ENCODE measurements around the gene TBC1D9.
"Not testable (repeated sequence)": the region's sequence is repeated elsewhere in the genome, so short reads cannot be mapped to it uniquely, and the experiment has no call there.

TBC1D9 gene

GRCh38 chr4:140756319-140757231 lies at the start of gene TBC1D9:
Gene TBC1D9, minus strand, starts transcription at chr4:140756385. Its CDS starts 340 bp downstream, at chr4:140756045.
- no peak for DNase-seq (ENCODE audit: low spot score)

- no peak for DNase-seq (ENCODE audit: low spot score)
Observed at GRCh38 chr4:140805293-140805692, 49.1 kb upstream of the TBC1D9 start.

- no peak for DNase-seq (ENCODE audit: low spot score)
Observed at GRCh38 chr4:140802591-140802990, 46.4 kb upstream of the TBC1D9 start.

GRCh38 chr4:140800666-140801065 lies 44.5 kb upstream of the TBC1D9 start:
- no peak for DNase-seq (ENCODE audit: low spot score)

- no peak for DNase-seq (ENCODE audit: low spot score)
Observed at GRCh38 chr4:140799686-140800225, 43.6 kb upstream of the TBC1D9 start.

- DNase-seq (ENCODE audit: low spot score) = no peak
Observed at GRCh38 chr4:140793291-140793690, 37.1 kb upstream of the TBC1D9 start.

GRCh38 chr4:140790765-140791164 lies 34.6 kb upstream of the TBC1D9 start:
- DNase-seq (ENCODE audit: low spot score) = no peak

GRCh38 chr4:140790171-140790570 lies 34.0 kb upstream of the TBC1D9 start:
- no peak for DNase-seq (ENCODE audit: low spot score)

GRCh38 chr4:140789759-140790158 lies 33.6 kb upstream of the TBC1D9 start:
- peak; percentile 11 for DNase-seq (ENCODE audit: low spot score)

GRCh38 chr4:140782787-140783186 lies 26.6 kb upstream of the TBC1D9 start:
- not testable (repeated sequence) for DNase-seq (ENCODE audit: low spot score)

GRCh38 chr4:140781596-140781995 lies 25.4 kb upstream of the TBC1D9 start:
- DNase-seq (ENCODE audit: low spot score) = no peak

GRCh38 chr4:140777894-140778293 lies 21.7 kb upstream of the TBC1D9 start:
- no peak for DNase-seq (ENCODE audit: low spot score)

GRCh38 chr4:140777386-140777785 lies 21.2 kb upstream of the TBC1D9 start:
- DNase-seq (ENCODE audit: low spot score) = no peak

GRCh38 chr4:140776556-140776955 lies 20.4 kb upstream of the TBC1D9 start:
- no peak for DNase-seq (ENCODE audit: low spot score)

GRCh38 chr4:140774956-140775355 lies 18.8 kb upstream of the TBC1D9 start:
- no peak for DNase-seq (ENCODE audit: low spot score)

GRCh38 chr4:140774510-140774909 lies 18.3 kb upstream of the TBC1D9 start:
- no peak for DNase-seq (ENCODE audit: low spot score)

- DNase-seq (ENCODE audit: low spot score) = no peak
Observed at GRCh38 chr4:140769209-140769608, 13.0 kb upstream of the TBC1D9 start.

GRCh38 chr4:140764785-140765392 lies 8.7 kb upstream of the TBC1D9 start:
- DNase-seq (ENCODE audit: low spot score) = no peak

- no peak for DNase-seq (ENCODE audit: low spot score)
Observed at GRCh38 chr4:140762202-140762601, 6.0 kb upstream of the TBC1D9 start.

GRCh38 chr4:140757232-140757630 lies 1.0 kb upstream of the TBC1D9 start:
- no peak for DNase-seq (ENCODE audit: low spot score)

GRCh38 chr4:140755774-140756318 lies 339 bp downstream of the TBC1D9 start:
- no peak for DNase-seq (ENCODE audit: low spot score)

- DNase-seq (ENCODE audit: low spot score) = no peak
Observed at GRCh38 chr4:140754918-140755773, 1.0 kb downstream of the TBC1D9 start.

Measured in RKO (cell line).